Activated naive CD8-positive, alpha-beta T cell treated with anti-CD3 and anti-CD28 coated beads for 36 hours (primary cell): ENCODE results near the gene GP1BA. TPM values are rescaled to one million over a fixed set of nuclear protein-coding genes. Genes with fewer than 3 reads are reported as not detected.

Experiments
- DNase-seq: peaks from one replicate; pipeline ENCODE4 v3.0.0; 2021
- H3K27ac Mint-ChIP-seq: one replicate; pipeline ENCODE4 v1.8.0; 2022; ENCODE audit warnings: mild to moderate bottlenecking, moderate library complexity, mixed read lengths
- H3K27me3 Mint-ChIP-seq: one replicate; pipeline ENCODE4 v1.8.0; 2022; ENCODE audit warnings: mild to moderate bottlenecking, mixed read lengths
- H3K36me3 Mint-ChIP-seq: one replicate; pipeline ENCODE4 v1.8.0; 2021; ENCODE audit warnings: mild to moderate bottlenecking, mixed read lengths
- H3K4me1 Mint-ChIP-seq: one replicate; pipeline ENCODE4 v1.8.0; 2021; ENCODE audit warnings: mixed read lengths
- H3K4me3 Mint-ChIP-seq: one replicate; pipeline ENCODE4 v1.8.0; 2022; ENCODE audit warnings: mild to moderate bottlenecking, moderate library complexity, mixed read lengths
- H3K9me3 Mint-ChIP-seq: one replicate; pipeline ENCODE4 v1.8.0; 2022; ENCODE audit warnings: mixed read lengths
- total RNA-seq, 2 experiments: library from RNA; stranded (reverse); gene quantifications; one replicate each; pipeline ENCODE4 v1.2.3, GENCODE V29; 2021

The GP1BA gene
- not detected for total RNA-seq

- Mint-ChIP-seq H3K4me3 (no peak within 1 kb of the TSS), H3K36me3 (peaks cover 10% of the 10 kb centered on the region), H3K27me3 (peaks cover 10% of the 10 kb centered on the region), H3K9me3 (no peaks in the 10 kb centered on the region), H3K4me1 (peaks cover 22% of the 10 kb centered on the region), H3K27ac (peak within 1 kb of the TSS; percentile 23)
- no peak for DNase-seq
These were observed at the start of gene GP1BA for GRCh38 chr17:4931963-4932362. GP1BA (plus strand) TSS chr17:4932277; CDS start chr17:4932605, 328 bp downstream.

GRCh38 chr17:4884489-4884888, 47.6 kb upstream of the GP1BA start:
- H3K36me3 Mint-ChIP-seq: peaks cover 8% of the 10 kb centered on the region
- H3K27ac Mint-ChIP-seq: no peak overlapping the region
- H3K9me3 Mint-ChIP-seq: no peaks in the 10 kb centered on the region
- no peak overlapping the region for H3K4me3 Mint-ChIP-seq
- no peak for DNase-seq
- H3K4me1 Mint-ChIP-seq: no peaks in the 10 kb centered on the region
- no peaks in the 10 kb centered on the region for H3K27me3 Mint-ChIP-seq

GRCh38 chr17:4886830-4887229, 45.2 kb upstream of the GP1BA start:
- no peak for DNase-seq
- Mint-ChIP-seq H3K27me3 (no peaks in the 10 kb centered on the region), H3K4me3 (no peak overlapping the region), H3K4me1 (no peaks in the 10 kb centered on the region), H3K36me3 (peaks cover 10% of the 10 kb centered on the region), H3K27ac (no peak overlapping the region), H3K9me3 (no peaks in the 10 kb centered on the region)

GRCh38 chr17:4887581-4887980, 44.5 kb upstream of the GP1BA start:
- DNase-seq: no peak
- no peaks in the 10 kb centered on the region for H3K4me1 Mint-ChIP-seq
- peaks cover 10% of the 10 kb centered on the region for H3K36me3 Mint-ChIP-seq
- H3K4me3 Mint-ChIP-seq: no peak overlapping the region
- H3K9me3 Mint-ChIP-seq: no peaks in the 10 kb centered on the region
- no peaks in the 10 kb centered on the region for H3K27me3 Mint-ChIP-seq
- no peak overlapping the region for H3K27ac Mint-ChIP-seq

GRCh38 chr17:4891411-4892410, 40.4 kb upstream of the GP1BA start:
- Mint-ChIP-seq H3K27ac (no peak overlapping the region), H3K4me1 (no peaks in the 10 kb centered on the region), H3K27me3 (no peaks in the 10 kb centered on the region), H3K9me3 (no peaks in the 10 kb centered on the region), H3K36me3 (peaks cover 9% of the 10 kb centered on the region), H3K4me3 (no peak overlapping the region)
- no peak for DNase-seq

- H3K27ac Mint-ChIP-seq: no peak overlapping the region
- H3K36me3 Mint-ChIP-seq: peaks cover 5% of the 10 kb centered on the region
These were observed 39.4 kb upstream of the GP1BA start for GRCh38 chr17:4892499-4893221.

GRCh38 chr17:4893272-4893671, 38.8 kb upstream of the GP1BA start:
- no peaks in the 10 kb centered on the region for H3K4me1 Mint-ChIP-seq
- no peaks in the 10 kb centered on the region for H3K27me3 Mint-ChIP-seq
- no peaks in the 10 kb centered on the region for H3K9me3 Mint-ChIP-seq
- DNase-seq: no peak
- H3K36me3 Mint-ChIP-seq: peaks cover 5% of the 10 kb centered on the region
- no peak overlapping the region for H3K4me3 Mint-ChIP-seq
- H3K27ac Mint-ChIP-seq: no peak overlapping the region

More at GRCh38 chr17:4892499-4893221, 39.4 kb upstream of the GP1BA start:
- H3K4me1 Mint-ChIP-seq: no peaks in the 10 kb centered on the region
- DNase-seq: no peak
- H3K9me3 Mint-ChIP-seq: no peaks in the 10 kb centered on the region
- H3K27me3 Mint-ChIP-seq: no peaks in the 10 kb centered on the region
- H3K4me3 Mint-ChIP-seq: no peak overlapping the region

GRCh38 chr17:4893721-4894560, 38.1 kb upstream of the GP1BA start:
- no peaks in the 10 kb centered on the region for H3K9me3 Mint-ChIP-seq
- no peaks in the 10 kb centered on the region for H3K27me3 Mint-ChIP-seq
- no peak for DNase-seq
- H3K36me3 Mint-ChIP-seq: peaks cover 5% of the 10 kb centered on the region
- H3K27ac Mint-ChIP-seq: no peak overlapping the region
- no peak overlapping the region for H3K4me3 Mint-ChIP-seq
- H3K4me1 Mint-ChIP-seq: peaks cover 3% of the 10 kb centered on the region

- Mint-ChIP-seq H3K4me3 (no peak overlapping the region), H3K36me3 (peaks cover 5% of the 10 kb centered on the region), H3K27ac (no peak overlapping the region), H3K9me3 (no peaks in the 10 kb centered on the region), H3K4me1 (peaks cover 9% of the 10 kb centered on the region), H3K27me3 (no peaks in the 10 kb centered on the region)
- DNase-seq: no peak
These were observed 37.0 kb upstream of the GP1BA start for GRCh38 chr17:4895121-4895520.

GRCh38 chr17:4895657-4896331, 36.3 kb upstream of the GP1BA start:
- no peak overlapping the region for H3K27ac Mint-ChIP-seq
- DNase-seq: no peak
- H3K36me3 Mint-ChIP-seq: peaks cover 4% of the 10 kb centered on the region
- H3K4me3 Mint-ChIP-seq: no peak overlapping the region
- peaks cover 11% of the 10 kb centered on the region for H3K4me1 Mint-ChIP-seq
- no peaks in the 10 kb centered on the region for H3K9me3 Mint-ChIP-seq
- H3K27me3 Mint-ChIP-seq: no peaks in the 10 kb centered on the region

GRCh38 chr17:4896332-4897197, 35.5 kb upstream of the GP1BA start:
- Mint-ChIP-seq H3K9me3 (no peaks in the 10 kb centered on the region), H3K4me3 (no peak overlapping the region), H3K4me1 (peaks cover 12% of the 10 kb centered on the region), H3K27ac (no peak overlapping the region), H3K36me3 (peaks cover 12% of the 10 kb centered on the region), H3K27me3 (no peaks in the 10 kb centered on the region)
- no peak for DNase-seq

- DNase-seq: no peak
- H3K4me1 Mint-ChIP-seq: peaks cover 14% of the 10 kb centered on the region
These were observed 34.8 kb upstream of the GP1BA start for GRCh38 chr17:4897198-4897687.

GRCh38 chr17:4897785-4898184, 34.3 kb upstream of the GP1BA start:
- peaks cover 19% of the 10 kb centered on the region for H3K4me1 Mint-ChIP-seq
- no peak overlapping the region for H3K4me3 Mint-ChIP-seq
- H3K9me3 Mint-ChIP-seq: no peaks in the 10 kb centered on the region
- no peak for DNase-seq
- no peak overlapping the region for H3K27ac Mint-ChIP-seq
- no peaks in the 10 kb centered on the region for H3K27me3 Mint-ChIP-seq
- H3K36me3 Mint-ChIP-seq: peaks cover 12% of the 10 kb centered on the region

More at GRCh38 chr17:4897198-4897687, 34.8 kb upstream of the GP1BA start:
- no peaks in the 10 kb centered on the region for H3K9me3 Mint-ChIP-seq
- no peaks in the 10 kb centered on the region for H3K27me3 Mint-ChIP-seq
- H3K27ac Mint-ChIP-seq: no peak overlapping the region
- H3K36me3 Mint-ChIP-seq: peaks cover 12% of the 10 kb centered on the region
- H3K4me3 Mint-ChIP-seq: no peak overlapping the region
